Activated CD8-positive, alpha-beta T cell treated with anti-CD3 and anti-CD28 coated beads for 36 hours (primary cell): ENCODE measurements around the gene DKK3. TPM values are rescaled to one million over a fixed set of nuclear protein-coding genes. Genes with fewer than 3 reads are reported as not detected.

Source experiments
- ATAC-seq: fragments of 200-7000 bp; cut with Tn5 transposase; one replicate; pipeline ENCODE4 v1.10.0; 2021; ENCODE audit warnings: mild to moderate bottlenecking, moderate library complexity
- CTCF ChIA-PET: fragments of 350-600 bp; sonication (Branson Sonifier 250); formaldehyde crosslinking; loops from one replicate; lab custom pipeline; 2021; ENCODE audit warnings: antibody characterized with exemption; lab: Charles Lee
- POLR2A ChIA-PET: fragments of 350-600 bp; sonication (Branson Sonifier 250); formaldehyde crosslinking; loops from one replicate; lab custom pipeline; 2021; ENCODE audit warnings: antibody characterized with exemption; lab: Charles Lee
- DNase-seq: peaks from one replicate; pipeline ENCODE4 v3.0.0-alpha.2; 2020
- H3K27ac Mint-ChIP-seq: one replicate; pipeline ENCODE4 v1.8.0; 2021; ENCODE audit warnings: mild to moderate bottlenecking, mixed read lengths
- H3K27me3 Mint-ChIP-seq: one replicate; pipeline ENCODE4 v1.8.0; 2021; ENCODE audit warnings: mixed read lengths
- H3K36me3 Mint-ChIP-seq: one replicate; pipeline ENCODE4 v1.8.0; 2021; ENCODE audit warnings: low read depth, mixed read lengths
- H3K4me1 Mint-ChIP-seq: one replicate; pipeline ENCODE4 v1.8.0; 2021; ENCODE audit warnings: low read depth, mixed read lengths
- H3K4me3 Mint-ChIP-seq: one replicate; pipeline ENCODE4 v1.8.0; 2021; ENCODE audit warnings: mild to moderate bottlenecking, moderate library complexity, mixed read lengths
- H3K9me3 Mint-ChIP-seq: one replicate; pipeline ENCODE4 v1.8.0; 2021; ENCODE audit warnings: mixed read lengths
- CTCF ChIP-seq: fragments of 200-600 bp; IDR thresholded peaks from one replicate; pipeline ENCODE4 v1.8.0; 2022; ENCODE audit warnings: antibody characterized with exemption, mild to moderate bottlenecking
- intact Hi-C: fragments of 100-400 bp; cut with micrococcal nuclease; formaldehyde crosslinking; loops from one replicate; pipeline ENCODE4 v1.10.0; 2022
- total RNA-seq, 2 experiments: library from RNA; stranded (reverse); gene quantifications; one replicate each; pipeline ENCODE4 v1.2.3, GENCODE V29; 2021

Gene DKK3
- total RNA-seq, 2 experiments from 2014 or later, result not detected

- intact Hi-C loops, result no loop called here
- Mint-ChIP-seq H3K9me3 (no peaks in the 10 kb centered on the region), H3K27me3 (peaks cover 3% of the 10 kb centered on the region), H3K4me1 (peaks cover 6% of the 10 kb centered on the region), H3K27ac (no peak overlapping the region), H3K36me3 (no peaks in the 10 kb centered on the region), H3K4me3 (no peak overlapping the region)
- POLR2A ChIA-PET, result no interaction called here
- no peak for ATAC-seq
- peak; percentile 14 for DNase-seq
- TF ChIP-seq CTCF, result no peak
- CTCF ChIA-PET, result interaction anchor here (1.2 to 1.3 kb wide), 3 partner anchors 10 to 20 kb away, joined by 4 to 5 read pairs (median 4); no protein-coding TSS in a partner anchor
Measured at GRCh38 chr11:11987503-11988022, 20.9 kb downstream of the DKK3 start.

GRCh38 chr11:11985954-11986949 is 22.2 kb downstream of the DKK3 start:
- DNase-seq, result no peak
- no peak overlapping the region for H3K27ac Mint-ChIP-seq
- no peak for ATAC-seq
- POLR2A ChIA-PET, result no interaction called here
- CTCF ChIA-PET, result interaction anchor here (1.3 kb wide), 2 partner anchors 19 kb away, joined by 4 to 5 read pairs; no protein-coding TSS in a partner anchor
- peaks cover 3% of the 10 kb centered on the region for H3K27me3 Mint-ChIP-seq
- H3K4me1 Mint-ChIP-seq, result peaks cover 6% of the 10 kb centered on the region
- no peak overlapping the region for H3K4me3 Mint-ChIP-seq
- H3K9me3 Mint-ChIP-seq, result no peaks in the 10 kb centered on the region
- no peak for TF ChIP-seq CTCF
- intact Hi-C loops, result no loop called here
- H3K36me3 Mint-ChIP-seq, result no peaks in the 10 kb centered on the region

- ATAC-seq (no peak), DNase-seq (no peak)
- POLR2A ChIA-PET, result no interaction called here
- Mint-ChIP-seq H3K4me1 (peaks cover 6% of the 10 kb centered on the region), H3K9me3 (no peaks in the 10 kb centered on the region), H3K4me3 (no peak overlapping the region), H3K36me3 (no peaks in the 10 kb centered on the region), H3K27ac (no peak overlapping the region), H3K27me3 (no peaks in the 10 kb centered on the region)
- CTCF ChIA-PET, result interaction anchor here (1.3 kb wide), 1 partner anchor 18 kb away, joined by 5 read pairs; no protein-coding TSS in a partner anchor
- intact Hi-C loops, result no loop called here
- TF ChIP-seq CTCF, result no peak
Measured at GRCh38 chr11:11985016-11985715, 23.3 kb downstream of the DKK3 start.

GRCh38 chr11:11984563-11984962 is 23.9 kb downstream of the DKK3 start:
- H3K9me3 Mint-ChIP-seq, result no peaks in the 10 kb centered on the region
- intact Hi-C loops, result no loop called here
- ATAC-seq, result no peak
- peaks cover 6% of the 10 kb centered on the region for H3K4me1 Mint-ChIP-seq
- TF ChIP-seq CTCF, result no peak
- no peak for DNase-seq
- H3K4me3 Mint-ChIP-seq, result no peak overlapping the region
- H3K27ac Mint-ChIP-seq, result no peak overlapping the region
- ChIA-PET CTCF (no interaction called here), POLR2A (no interaction called here)
- no peaks in the 10 kb centered on the region for H3K27me3 Mint-ChIP-seq
- H3K36me3 Mint-ChIP-seq, result no peaks in the 10 kb centered on the region
